Lung (tissue), 12 donors: ENCODE results near the gene DDX10. TPM values are rescaled to one million over a fixed set of nuclear protein-coding genes. Genes with fewer than 3 reads are reported as not detected.

Experiments
- ATAC-seq: fragments of 200-7000 bp; cut with Tn5 transposase; one replicate; pipeline ENCODE4 v1.9.1; 2020; ENCODE audit warnings: moderate number of reproducible peaks; ENCODE audit not compliant: insufficient read depth, low FRiP score
- DNase-seq, 3 donors: peaks; one replicate each; pipeline ENCODE4 v3.0.0-alpha.2; 2013 to 2017
- H3K27ac ChIP-seq, 2 donors: one replicate each; pipeline ENCODE4 v1.5.1; 2013; ENCODE audit warnings: mild to moderate bottlenecking in 2 of 2, moderate library complexity in 2 of 2, control low read depth in 1 of 2, inconsistent platforms in 1 of 2, low read depth in 1 of 2, low read length in 1 of 2
- H3K27me3 ChIP-seq, 3 donors: one replicate each; pipeline ENCODE4 v1.5.1; 2013; ENCODE audit warnings: low read length in 2 of 3; ENCODE audit not compliant: control insufficient read depth in 3 of 3, insufficient read depth in 3 of 3
- H3K36me3 ChIP-seq, 4 donors: one replicate each; pipeline ENCODE4 v1.5.1; 2013; ENCODE audit warnings: low read length in 4 of 4, mild to moderate bottlenecking in 1 of 4, moderate library complexity in 1 of 4; ENCODE audit not compliant: control insufficient read depth in 4 of 4, insufficient read depth in 4 of 4
- H3K4me1 ChIP-seq, 5 donors: one replicate each; pipeline ENCODE4 v1.5.1; 2013; ENCODE audit warnings: low read length in 5 of 5, mild to moderate bottlenecking in 2 of 5, moderate library complexity in 1 of 5; ENCODE audit not compliant: control insufficient read depth in 5 of 5, insufficient read depth in 5 of 5
- H3K4me3 ChIP-seq: one replicate; pipeline ENCODE4 v1.5.1; 2013; ENCODE audit warnings: mild to moderate bottlenecking, control low read depth, moderate library complexity
- H3K9ac ChIP-seq, 2 donors: one replicate each; pipeline ENCODE4 v1.5.1; 2013; ENCODE audit warnings: low read length in 2 of 2, control low read depth in 1 of 2; ENCODE audit not compliant: insufficient read depth in 1 of 2
- H3K9me3 ChIP-seq, 4 donors: one replicate each; pipeline ENCODE4 v1.5.1; 2013; ENCODE audit warnings: low read length in 3 of 4, mild to moderate bottlenecking in 1 of 4, moderate library complexity in 1 of 4; ENCODE audit not compliant: control insufficient read depth in 4 of 4, insufficient read depth in 3 of 4
- WGBS, 2 donors: extraction: QIAGEN DNeasy Blood & Tissue Kit; methylation state at CpG; one replicate each; pipeline ENCODE4 v1.1.7; 2013; 5-methylcytosine and 5-hydroxymethylcytosine counted together
- polyA plus RNA-seq, 2 donors: library from polyadenylated mRNA; stranded (reverse); fragments of 200-250 nt; gene quantifications; one replicate each; pipeline ENCODE4 v1.2.1, GENCODE V29; 2013
- total RNA-seq, 2 donors: library from RNA; depleted of rRNA in 1 of 2; stranded (reverse); fragments of >200 nt in 1 of 2; gene quantifications; one replicate each; pipeline ENCODE4 v1.2.1, GENCODE V29; 2014 to 2021
- TF ChIP-seq, protein P1 (sequence below): IDR thresholded peaks from 2 replicates; pipeline ENCODE4 v1.5.1; 2012; ENCODE audit warnings: mild to moderate bottlenecking; ENCODE audit errors: control extremely low read depth, extremely low read depth
- donor health status: control.
- donor health status: control.
- donor health status: Bipolar disorder and iron deficiency.
- donor health status: healthy.
- donor health status: DM: yes; HTN: yes; CAD: no.

The DDX10 gene
- total and polyA plus RNA-seq, 4 donors = 13.9 to 30.5 (median 18.8) TPM

DNA sequence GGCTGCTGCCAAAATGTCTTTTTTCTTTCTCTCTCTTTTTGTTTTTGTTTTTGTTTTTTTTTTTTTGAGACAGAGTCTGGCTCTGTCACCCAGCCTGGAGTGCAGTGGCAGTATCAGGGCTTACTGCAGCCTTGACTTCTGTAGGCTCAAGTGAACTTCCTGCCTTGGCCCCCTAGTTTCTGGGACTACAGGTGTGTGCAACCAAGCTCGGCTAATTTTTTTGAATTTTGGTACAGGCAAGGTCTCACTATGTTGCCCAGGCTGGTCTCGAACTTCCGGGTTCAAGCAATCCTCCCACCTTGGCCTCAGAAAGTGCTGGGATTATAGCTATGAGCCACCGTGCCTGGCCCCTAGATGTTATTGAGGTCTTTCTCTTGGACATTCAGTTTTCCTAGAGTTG is 2.2 kb upstream of the DDX10 start:
- WGBS, 2 donors = 88 to 95% methylated on average over 4 of the region's 4 CpGs

DNA sequence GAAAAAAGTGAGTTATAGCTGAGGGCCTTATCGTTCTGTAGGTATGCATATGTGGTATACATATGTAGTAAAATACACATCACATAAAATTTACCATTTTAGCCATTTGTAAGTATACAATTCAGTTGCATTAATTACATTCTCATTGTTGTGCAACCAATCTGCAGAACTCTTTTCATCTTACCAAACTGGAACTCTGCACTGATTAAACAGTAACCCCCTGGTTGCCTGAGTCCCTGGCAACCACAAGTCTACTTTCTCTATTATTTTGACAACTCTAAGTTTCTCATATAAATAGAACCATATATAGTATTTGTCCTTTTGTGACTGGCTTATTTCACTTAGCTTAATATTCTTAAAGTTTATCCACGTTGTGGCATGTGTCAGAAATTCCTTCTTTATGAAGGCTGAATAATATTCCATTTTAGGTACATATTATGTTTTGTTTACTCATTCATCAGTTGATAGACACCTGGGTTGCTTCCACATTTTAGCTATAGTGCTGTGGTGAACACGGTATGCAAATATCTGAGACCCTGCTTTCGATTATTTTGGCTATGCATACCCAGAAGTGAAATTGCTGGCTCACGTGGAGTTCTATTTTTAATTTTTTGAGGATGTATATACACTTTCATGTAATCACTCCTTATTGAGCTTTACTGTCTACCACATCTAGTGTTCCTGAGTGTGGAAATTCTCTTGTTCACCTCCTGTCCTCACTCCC is 1.6 kb upstream of the DDX10 start:
- DNase-seq = no peak
- ATAC-seq = no peak
- 79 to 80% methylated on average over 5 of the region's 5 CpGs for WGBS, 2 donors

More for the DNA sequence above, 2.2 kb upstream of the DDX10 start:
- TF ChIP-seq, protein P1, sequence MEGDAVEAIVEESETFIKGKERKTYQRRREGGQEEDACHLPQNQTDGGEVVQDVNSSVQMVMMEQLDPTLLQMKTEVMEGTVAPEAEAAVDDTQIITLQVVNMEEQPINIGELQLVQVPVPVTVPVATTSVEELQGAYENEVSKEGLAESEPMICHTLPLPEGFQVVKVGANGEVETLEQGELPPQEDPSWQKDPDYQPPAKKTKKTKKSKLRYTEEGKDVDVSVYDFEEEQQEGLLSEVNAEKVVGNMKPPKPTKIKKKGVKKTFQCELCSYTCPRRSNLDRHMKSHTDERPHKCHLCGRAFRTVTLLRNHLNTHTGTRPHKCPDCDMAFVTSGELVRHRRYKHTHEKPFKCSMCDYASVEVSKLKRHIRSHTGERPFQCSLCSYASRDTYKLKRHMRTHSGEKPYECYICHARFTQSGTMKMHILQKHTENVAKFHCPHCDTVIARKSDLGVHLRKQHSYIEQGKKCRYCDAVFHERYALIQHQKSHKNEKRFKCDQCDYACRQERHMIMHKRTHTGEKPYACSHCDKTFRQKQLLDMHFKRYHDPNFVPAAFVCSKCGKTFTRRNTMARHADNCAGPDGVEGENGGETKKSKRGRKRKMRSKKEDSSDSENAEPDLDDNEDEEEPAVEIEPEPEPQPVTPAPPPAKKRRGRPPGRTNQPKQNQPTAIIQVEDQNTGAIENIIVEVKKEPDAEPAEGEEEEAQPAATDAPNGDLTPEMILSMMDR = no peak
- H3K4me1 ChIP-seq = peaks cover 3 to 10% (median 5%) of the 10 kb centered on the region in 5 donors
- peaks cover 0 to 2% (median 0%) of the 10 kb centered on the region in 4 donors for H3K36me3 ChIP-seq
- no peak overlapping the region for H3K27ac ChIP-seq
- H3K27me3 ChIP-seq = no peaks in the 10 kb centered on the region
- no peak overlapping the region for H3K9ac ChIP-seq
- ATAC-seq = no peak
- no peak for DNase-seq
- no peak overlapping the region for H3K4me3 ChIP-seq
- H3K9me3 ChIP-seq = peaks cover 0 to 2% (median 0%) of the 10 kb centered on the region in 4 donors

GRCh38 chr11:108666373-108666772 is 1.5 kb downstream of the DDX10 start:
- TF ChIP-seq, protein P1 = no peak
- Histone ChIP-seq H3K27me3 (no peaks in the 10 kb centered on the region), H3K4me3 (no peak overlapping the region)

More for the DNA sequence above, 1.6 kb upstream of the DDX10 start:
- H3K27me3 ChIP-seq = no peaks in the 10 kb centered on the region
- peaks cover 0 to 2% (median 0%) of the 10 kb centered on the region in 4 donors for H3K36me3 ChIP-seq
- H3K4me1 ChIP-seq = peaks cover 3 to 12% (median 5%) of the 10 kb centered on the region in 5 donors
- no peak overlapping the region for H3K27ac ChIP-seq
- no peak overlapping the region for H3K4me3 ChIP-seq
- peaks cover 0 to 2% (median 0%) of the 10 kb centered on the region in 4 donors for H3K9me3 ChIP-seq
- TF ChIP-seq, protein P1 = no peak
- no peak overlapping the region for H3K9ac ChIP-seq

More at GRCh38 chr11:108666373-108666772, 1.5 kb downstream of the DDX10 start:
- DNase-seq (no peak), ATAC-seq (no peak)
- Histone ChIP-seq H3K4me1 (peaks cover 3 to 14% (median 5%) of the 10 kb centered on the region in 5 donors), H3K36me3 (peaks cover 0 to 2% (median 0%) of the 10 kb centered on the region in 4 donors), H3K9ac (peak overlapping the region in 1 of 2 donors; percentile 87), H3K27ac (no peak overlapping the region), H3K9me3 (peaks cover 0 to 2% (median 0%) of the 10 kb centered on the region in 4 donors)
- WGBS, 2 donors = 93 to 94% methylated on average over 7 of the region's 7 CpGs
